ENCODE measurements around the gene ZNF335.

Gene ZNF335

GRCh38 chr20:45909336-45909808 lies 62.6 kb downstream of the ZNF335 start:
- DNase-seq (ENCODE audit: low read depth) = no peak
- TF ChIP-seq POLR2A (IDR thresholded peaks at IDR 0.05; ENCODE audit: extremely low read depth, insufficient read length) (no peak), MYC (IDR thresholded peaks at IDR 0.05; ENCODE audit: low read depth, low read length) (no peak), CTCF (IDR thresholded peaks at IDR 0.05; ENCODE audit: low read depth, low read length) (no peak)
- TF ChIP-seq, protein P1, sequence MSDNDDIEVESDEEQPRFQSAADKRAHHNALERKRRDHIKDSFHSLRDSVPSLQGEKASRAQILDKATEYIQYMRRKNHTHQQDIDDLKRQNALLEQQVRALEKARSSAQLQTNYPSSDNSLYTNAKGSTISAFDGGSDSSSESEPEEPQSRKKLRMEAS (IDR thresholded peaks at IDR 0.05; ENCODE audit: low read depth, low read length) = no peak
- no peak overlapping the region for H3K4me3 ChIP-seq (ENCODE audit: low read depth, low read length)

DNA sequence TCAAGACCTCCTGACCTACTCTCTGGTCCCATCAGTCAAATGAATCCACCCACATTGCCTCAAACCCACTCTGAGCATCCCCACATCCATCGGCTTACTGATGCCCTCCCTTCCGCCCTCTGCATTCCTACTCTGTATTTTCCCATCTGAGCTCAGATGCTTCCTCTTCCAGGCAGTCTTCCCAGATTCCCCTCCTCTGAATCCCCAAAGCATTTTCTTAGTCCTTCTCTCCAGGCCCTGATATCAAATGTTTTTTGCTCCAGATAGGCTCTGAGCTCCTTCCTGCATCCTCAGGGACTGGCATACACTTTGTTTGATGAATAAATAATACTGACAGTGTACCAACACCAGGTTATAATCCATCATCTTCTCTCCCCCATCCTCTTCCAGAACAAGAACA lies 63.9 kb downstream of the ZNF335 start:
- no peak for DNase-seq (ENCODE audit: low read depth)

DNA sequence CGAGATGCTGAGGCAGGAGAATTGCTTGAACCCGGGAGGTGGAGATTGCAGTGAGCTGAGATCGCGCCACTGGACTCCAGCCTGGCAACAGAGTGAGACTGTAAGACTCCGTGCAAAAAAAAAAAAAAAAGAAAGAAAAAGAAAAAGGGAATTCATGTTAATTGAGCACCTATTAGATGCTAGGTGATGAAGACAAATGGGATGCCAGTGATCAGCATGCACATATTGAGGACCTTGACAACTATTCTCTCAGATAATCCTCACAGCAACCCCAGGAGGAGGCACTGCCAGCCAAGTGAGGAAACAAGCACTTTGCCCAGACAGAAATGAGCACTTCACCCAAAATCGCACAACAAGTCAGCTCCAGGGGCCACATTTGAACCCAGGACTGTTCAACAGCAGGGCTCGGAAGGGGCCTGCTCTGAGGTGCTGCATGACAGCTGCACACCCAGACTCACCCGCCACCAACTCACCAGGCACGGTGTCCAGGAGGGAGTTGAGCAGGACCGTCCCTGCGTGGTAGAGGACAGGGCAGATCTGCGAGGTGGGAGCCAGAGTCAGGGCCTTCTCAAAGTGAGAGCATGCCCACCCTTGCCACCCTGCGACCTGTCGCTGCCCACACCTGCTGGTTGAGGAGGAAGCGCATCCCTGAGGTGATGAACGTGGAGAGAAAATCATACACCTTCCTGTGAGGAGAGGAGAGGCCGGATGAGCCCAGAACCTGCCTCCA lies 64.6 kb downstream of the ZNF335 start:
- no peak overlapping the region for H3K4me3 ChIP-seq (ENCODE audit: low read depth, low read length)
- DNase-seq (ENCODE audit: low read depth) = no peak
- TF ChIP-seq CTCF (IDR thresholded peaks at IDR 0.05; ENCODE audit: low read depth, low read length) (no peak), MYC (IDR thresholded peaks at IDR 0.05; ENCODE audit: low read depth, low read length) (no peak), POLR2A (IDR thresholded peaks at IDR 0.05; ENCODE audit: extremely low read depth, insufficient read length) (no peak)
- TF ChIP-seq, protein P1 (IDR thresholded peaks at IDR 0.05; ENCODE audit: low read depth, low read length) = no peak

More for the DNA sequence above, 63.9 kb downstream of the ZNF335 start:
- TF ChIP-seq MYC (IDR thresholded peaks at IDR 0.05; ENCODE audit: low read depth, low read length) (no peak), CTCF (IDR thresholded peaks at IDR 0.05; ENCODE audit: low read depth, low read length) (no peak), POLR2A (IDR thresholded peaks at IDR 0.05; ENCODE audit: extremely low read depth, insufficient read length) (no peak)
- TF ChIP-seq, protein P1 (IDR thresholded peaks at IDR 0.05; ENCODE audit: low read depth, low read length) = no peak
- no peak overlapping the region for H3K4me3 ChIP-seq (ENCODE audit: low read depth, low read length)

DNA sequence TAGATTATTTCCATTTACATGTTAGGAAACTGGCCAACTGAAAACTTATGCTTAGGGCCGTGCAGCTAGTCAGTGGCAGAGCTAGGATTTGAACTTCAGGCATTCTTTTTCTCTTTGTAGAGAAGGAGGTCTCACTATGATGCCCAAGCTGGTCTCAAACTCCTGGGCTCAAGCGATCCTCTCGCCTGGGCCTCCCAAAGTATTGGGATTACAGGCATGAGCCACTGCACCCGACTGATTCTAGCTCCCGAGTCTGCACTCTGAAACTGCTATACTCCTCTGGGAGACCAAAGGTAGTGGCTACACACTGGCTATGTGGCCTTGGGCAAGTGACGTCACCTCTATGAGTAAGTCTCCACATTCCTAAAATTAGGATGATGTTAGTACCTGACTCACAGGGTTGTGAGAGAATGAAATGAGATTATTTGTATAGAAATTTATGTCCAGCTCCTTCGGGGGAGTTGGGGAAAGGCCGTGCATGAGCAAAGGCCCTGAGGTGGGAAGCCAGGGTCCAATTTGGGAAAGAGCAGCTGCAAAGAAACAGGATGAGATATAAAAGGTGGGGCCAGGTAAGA lies 66.4 kb downstream of the ZNF335 start:
- H3K4me3 ChIP-seq (ENCODE audit: low read depth, low read length) = no peak overlapping the region
- DNase-seq (ENCODE audit: low read depth) = no peak
- TF ChIP-seq, protein P1 (IDR thresholded peaks at IDR 0.05; ENCODE audit: low read depth, low read length) = no peak
- TF ChIP-seq CTCF (IDR thresholded peaks at IDR 0.05; ENCODE audit: low read depth, low read length) = no peak
- no peak for TF ChIP-seq MYC (IDR thresholded peaks at IDR 0.05; ENCODE audit: low read depth, low read length)
- TF ChIP-seq POLR2A (IDR thresholded peaks at IDR 0.05; ENCODE audit: extremely low read depth, insufficient read length) = no peak

DNA sequence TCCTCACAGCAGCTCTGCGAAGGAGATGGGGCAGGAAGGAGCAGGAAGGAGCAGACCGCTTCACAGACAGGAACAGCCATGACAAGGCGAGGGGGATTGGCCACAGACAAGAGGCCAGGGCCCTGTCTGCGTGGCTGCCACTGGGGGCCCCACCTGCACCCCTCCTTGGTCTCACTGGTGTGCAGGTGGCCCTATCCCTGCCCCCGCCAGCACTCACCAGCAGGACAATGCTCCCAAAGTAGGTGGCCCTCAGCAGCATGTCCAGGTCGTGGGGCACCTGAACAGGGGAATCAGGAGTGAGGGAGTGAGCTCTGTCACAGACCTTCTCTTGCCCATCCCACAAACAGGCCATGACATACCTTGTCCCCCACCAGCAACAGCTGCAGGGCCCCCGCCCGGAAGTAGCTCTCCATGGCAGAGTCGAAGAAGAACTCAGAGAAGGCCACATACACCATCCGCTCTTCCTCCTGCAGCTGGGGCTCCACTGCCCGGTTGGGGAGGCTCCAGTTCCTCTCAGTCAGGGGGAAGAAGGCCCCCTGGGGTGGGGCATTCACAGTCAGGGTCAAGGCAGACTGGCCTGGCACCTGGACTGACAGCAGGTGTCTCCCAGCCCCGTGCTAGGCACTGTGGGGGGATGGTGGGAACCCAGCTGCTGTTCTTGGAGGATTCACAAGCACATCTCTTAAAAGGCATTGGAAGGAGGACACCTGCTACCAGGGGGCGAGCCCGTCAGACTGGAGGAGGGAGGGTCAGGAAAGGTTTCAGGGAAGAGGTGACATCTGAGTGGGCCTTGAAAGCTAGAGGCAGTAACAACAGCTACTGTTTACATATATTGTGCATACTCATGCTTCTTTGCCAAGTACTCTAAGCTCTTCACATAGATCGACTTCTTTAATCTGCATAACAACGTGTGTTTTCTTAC lies 67.2 kb downstream of the ZNF335 start:
- no peak for TF ChIP-seq CTCF (IDR thresholded peaks at IDR 0.05; ENCODE audit: low read depth, low read length)
- TF ChIP-seq POLR2A (IDR thresholded peaks at IDR 0.05; ENCODE audit: extremely low read depth, insufficient read length) = no peak
- no peak for TF ChIP-seq MYC (IDR thresholded peaks at IDR 0.05; ENCODE audit: low read depth, low read length)
- TF ChIP-seq, protein P1 (IDR thresholded peaks at IDR 0.05; ENCODE audit: low read depth, low read length) = no peak
- no peak for DNase-seq (ENCODE audit: low read depth)
- no peak overlapping the region for H3K4me3 ChIP-seq (ENCODE audit: low read depth, low read length)

All from NB4 (cell line).